Neural cell (in vitro differentiated cells): ENCODE measurements around the gene PCP4L1. TPM values are rescaled to one million over a fixed set of nuclear protein-coding genes. Genes with fewer than 3 reads are reported as not detected.

Source experiments
- H2AFZ ChIP-seq: fragments of 200-600, 300-800 bp; sonication (generic), shearing (Covaris generic); 2 replicates; pipeline ENCODE4 v1.6.0; 2014; ENCODE audit warnings: low read depth, mild to moderate bottlenecking, antibody characterized with exemption, low read length, moderate library complexity
- H3F3A ChIP-seq: fragments of 200-600 bp; shearing (Covaris generic); 2 replicates; pipeline ENCODE4 v1.6.1; 2016; ENCODE audit warnings: mild to moderate bottlenecking, moderate library complexity, mixed read lengths, antibody characterized with exemption, low read length; ENCODE audit not compliant: insufficient read depth, poor library complexity, severe bottlenecking
- H3K27ac ChIP-seq: fragments of 200-600, 300-800 bp; sonication (generic), shearing (Covaris generic); 2 replicates; pipeline ENCODE4 v1.5.1; 2014; ENCODE audit warnings: mild to moderate bottlenecking, low read length, moderate library complexity
- H3K27me3 ChIP-seq: fragments of 300-800, 200-600 bp; sonication (generic), shearing (Covaris generic); 2 replicates; pipeline ENCODE4 v1.6.0; 2014; ENCODE audit warnings: mild to moderate bottlenecking, low read depth, low read length, moderate library complexity; ENCODE audit not compliant: insufficient read depth
- H3K36me3 ChIP-seq: fragments of 300-800, 200-600 bp; sonication (generic), shearing (Covaris generic); 2 replicates; pipeline ENCODE4 v1.5.1; 2014; ENCODE audit warnings: mild to moderate bottlenecking, antibody characterized with exemption, low read length, moderate library complexity; ENCODE audit not compliant: insufficient read depth
- H3K4me2 ChIP-seq: fragments of 300-800, 200-600 bp; sonication (generic), shearing (Covaris generic); 2 replicates; pipeline ENCODE4 v1.6.0; 2014; ENCODE audit warnings: mild to moderate bottlenecking, low read length
- H3K4me3 ChIP-seq: fragments of 300-800, 200-600 bp; sonication (generic), shearing (Covaris generic); 2 replicates; pipeline ENCODE4 v1.5.1; 2014; ENCODE audit warnings: mild to moderate bottlenecking, low read length, moderate library complexity
- H3K79me2 ChIP-seq: fragments of 200-600 bp; shearing (Covaris generic); replicated peaks from 2 replicates; pipeline ENCODE4 v1.6.0; 2014; ENCODE audit warnings: mild to moderate bottlenecking, low read length, moderate library complexity; ENCODE audit not compliant: insufficient read depth
- H3K9ac ChIP-seq: fragments of 300-800, 200-600 bp; sonication (generic), shearing (Covaris generic); 2 replicates; pipeline ENCODE4 v1.6.1; 2016; ENCODE audit warnings: mild to moderate bottlenecking, low read length, mixed read lengths
- H3K9me2 ChIP-seq: fragments of 200-600 bp; shearing (Covaris generic); 2 replicates; pipeline ENCODE4 v1.6.1; 2016; ENCODE audit warnings: mild to moderate bottlenecking, low read length, mixed read lengths; ENCODE audit not compliant: insufficient read depth
- H3K9me3 ChIP-seq: fragments of 200-600, 300-800 bp; sonication (generic), shearing (Covaris generic); 2 replicates; pipeline ENCODE4 v1.6.1; 2016; ENCODE audit warnings: mild to moderate bottlenecking, mixed run types, low read length, moderate library complexity, mixed read lengths
- H4K20me1 ChIP-seq: fragments of 200-600 bp; shearing (Covaris generic); 2 replicates; pipeline ENCODE4 v1.6.1; 2016; ENCODE audit warnings: mild to moderate bottlenecking, mixed run types; ENCODE audit not compliant: insufficient read depth
- EP300 ChIP-seq: fragments of 450-650 bp; conservative IDR thresholded peaks from 2 replicates; pipeline ENCODE4 v1.6.1; 2014; ENCODE audit warnings: antibody characterized with exemption, mild to moderate bottlenecking, moderate library complexity; ENCODE audit not compliant: poor library complexity, severe bottlenecking
- EZH2 ChIP-seq: fragments of 200-600, 300-800 bp; shearing (Covaris generic), sonication (generic); IDR thresholded peaks from 2 replicates; pipeline ENCODE4 v1.6.1; 2014; ENCODE audit warnings: antibody characterized with exemption, low read length, borderline replicate concordance, mild to moderate bottlenecking; ENCODE audit not compliant: insufficient read depth, poor library complexity, severe bottlenecking
- MXI1 ChIP-seq: fragments of 450-650 bp; conservative IDR thresholded peaks from 2 replicates; pipeline ENCODE4 v1.6.1; 2014; ENCODE audit warnings: antibody characterized with exemption, mild to moderate bottlenecking; ENCODE audit not compliant: poor library complexity, severe bottlenecking
- POLR2AphosphoS5 ChIP-seq: IDR thresholded peaks from 2 replicates; pipeline ENCODE4 v1.6.1; 2012
- RAD21 ChIP-seq: fragments of 450-650 bp; conservative IDR thresholded peaks from 2 replicates; pipeline ENCODE4 v1.6.1; 2014; ENCODE audit warnings: antibody characterized with exemption, mild to moderate bottlenecking, moderate library complexity
- SMC3 ChIP-seq: fragments of 450-650 bp; conservative IDR thresholded peaks from 2 replicates; pipeline ENCODE4 v1.6.1; 2014; ENCODE audit warnings: antibody characterized with exemption, mild to moderate bottlenecking, moderate library complexity; ENCODE audit not compliant: poor library complexity
- TAF1 ChIP-seq: IDR thresholded peaks from 2 replicates; pipeline ENCODE4 v1.6.1; 2012; ENCODE audit warnings: low read depth
- polyA plus RNA-seq: library from polyadenylated mRNA; depleted of rRNA; stranded (reverse); fragments of >200 nt; gene quantifications from 2 replicates; pipeline ENCODE4 v1.2.3, GENCODE V29; 2014
- TF ChIP-seq, protein P1 (sequence below): fragments of 450-650 bp; IDR thresholded peaks from 2 replicates; pipeline ENCODE4 v1.5.1; 2014; ENCODE audit warnings: antibody characterized with exemption, mild to moderate bottlenecking, moderate library complexity; ENCODE audit not compliant: poor library complexity, severe bottlenecking
- TF ChIP-seq, protein P2 (sequence below): IDR thresholded peaks from 2 replicates; pipeline ENCODE4 v1.6.1; 2012; ENCODE audit warnings: borderline replicate concordance

PCP4L1 gene
- polyA plus RNA-seq, 1 donor from 2014 or later: 51.2 TPM

DNA sequence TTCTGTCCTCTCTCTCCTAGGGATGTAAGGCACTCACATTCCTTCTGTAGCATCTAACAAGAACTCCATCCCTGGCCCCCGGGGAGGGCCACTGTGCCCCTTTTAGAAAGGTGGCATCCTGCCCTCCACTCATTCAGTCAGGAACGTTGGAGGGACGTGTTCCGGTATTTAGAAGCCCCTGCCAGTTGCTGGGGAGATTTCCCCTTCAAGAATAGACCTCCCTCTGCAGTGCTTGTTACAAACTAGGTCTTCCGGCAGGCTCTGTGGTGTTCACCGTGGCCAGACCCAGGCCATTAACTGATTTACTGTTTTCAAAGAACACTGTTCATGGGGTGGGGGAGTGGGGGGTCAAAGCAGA is 779 bp downstream of the PCP4L1 start:
- Histone ChIP-seq H3K27ac (no peak overlapping the region), H3F3A (no peaks in the 10 kb centered on the region), H3K79me2 (no peaks in the 10 kb centered on the region), H4K20me1 (no peaks in the 10 kb centered on the region), H3K9me2 (no peaks in the 10 kb centered on the region), H3K4me3 (peak overlapping the region; percentile 80), H3K9ac (peak overlapping the region; percentile 66), H3K36me3 (no peaks in the 10 kb centered on the region), H3K9me3 (peaks cover 3% of the 10 kb centered on the region), H3K4me2 (peak overlapping the region; percentile 33), H2AFZ (peak overlapping the region; percentile 25), H3K27me3 (peaks cover 20% of the 10 kb centered on the region)
- no peak for TF ChIP-seq TAF1
- TF ChIP-seq, protein P1, sequence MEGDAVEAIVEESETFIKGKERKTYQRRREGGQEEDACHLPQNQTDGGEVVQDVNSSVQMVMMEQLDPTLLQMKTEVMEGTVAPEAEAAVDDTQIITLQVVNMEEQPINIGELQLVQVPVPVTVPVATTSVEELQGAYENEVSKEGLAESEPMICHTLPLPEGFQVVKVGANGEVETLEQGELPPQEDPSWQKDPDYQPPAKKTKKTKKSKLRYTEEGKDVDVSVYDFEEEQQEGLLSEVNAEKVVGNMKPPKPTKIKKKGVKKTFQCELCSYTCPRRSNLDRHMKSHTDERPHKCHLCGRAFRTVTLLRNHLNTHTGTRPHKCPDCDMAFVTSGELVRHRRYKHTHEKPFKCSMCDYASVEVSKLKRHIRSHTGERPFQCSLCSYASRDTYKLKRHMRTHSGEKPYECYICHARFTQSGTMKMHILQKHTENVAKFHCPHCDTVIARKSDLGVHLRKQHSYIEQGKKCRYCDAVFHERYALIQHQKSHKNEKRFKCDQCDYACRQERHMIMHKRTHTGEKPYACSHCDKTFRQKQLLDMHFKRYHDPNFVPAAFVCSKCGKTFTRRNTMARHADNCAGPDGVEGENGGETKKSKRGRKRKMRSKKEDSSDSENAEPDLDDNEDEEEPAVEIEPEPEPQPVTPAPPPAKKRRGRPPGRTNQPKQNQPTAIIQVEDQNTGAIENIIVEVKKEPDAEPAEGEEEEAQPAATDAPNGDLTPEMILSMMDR: no peak
- TF ChIP-seq MXI1: no peak
- no peak for TF ChIP-seq EZH2
- no peak for TF ChIP-seq EP300
- no peak for TF ChIP-seq RAD21
- no peak for TF ChIP-seq SMC3
- TF ChIP-seq, protein P2, sequence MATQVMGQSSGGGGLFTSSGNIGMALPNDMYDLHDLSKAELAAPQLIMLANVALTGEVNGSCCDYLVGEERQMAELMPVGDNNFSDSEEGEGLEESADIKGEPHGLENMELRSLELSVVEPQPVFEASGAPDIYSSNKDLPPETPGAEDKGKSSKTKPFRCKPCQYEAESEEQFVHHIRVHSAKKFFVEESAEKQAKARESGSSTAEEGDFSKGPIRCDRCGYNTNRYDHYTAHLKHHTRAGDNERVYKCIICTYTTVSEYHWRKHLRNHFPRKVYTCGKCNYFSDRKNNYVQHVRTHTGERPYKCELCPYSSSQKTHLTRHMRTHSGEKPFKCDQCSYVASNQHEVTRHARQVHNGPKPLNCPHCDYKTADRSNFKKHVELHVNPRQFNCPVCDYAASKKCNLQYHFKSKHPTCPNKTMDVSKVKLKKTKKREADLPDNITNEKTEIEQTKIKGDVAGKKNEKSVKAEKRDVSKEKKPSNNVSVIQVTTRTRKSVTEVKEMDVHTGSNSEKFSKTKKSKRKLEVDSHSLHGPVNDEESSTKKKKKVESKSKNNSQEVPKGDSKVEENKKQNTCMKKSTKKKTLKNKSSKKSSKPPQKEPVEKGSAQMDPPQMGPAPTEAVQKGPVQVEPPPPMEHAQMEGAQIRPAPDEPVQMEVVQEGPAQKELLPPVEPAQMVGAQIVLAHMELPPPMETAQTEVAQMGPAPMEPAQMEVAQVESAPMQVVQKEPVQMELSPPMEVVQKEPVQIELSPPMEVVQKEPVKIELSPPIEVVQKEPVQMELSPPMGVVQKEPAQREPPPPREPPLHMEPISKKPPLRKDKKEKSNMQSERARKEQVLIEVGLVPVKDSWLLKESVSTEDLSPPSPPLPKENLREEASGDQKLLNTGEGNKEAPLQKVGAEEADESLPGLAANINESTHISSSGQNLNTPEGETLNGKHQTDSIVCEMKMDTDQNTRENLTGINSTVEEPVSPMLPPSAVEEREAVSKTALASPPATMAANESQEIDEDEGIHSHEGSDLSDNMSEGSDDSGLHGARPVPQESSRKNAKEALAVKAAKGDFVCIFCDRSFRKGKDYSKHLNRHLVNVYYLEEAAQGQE: no peak
- TF ChIP-seq POLR2AphosphoS5: no peak

DNA sequence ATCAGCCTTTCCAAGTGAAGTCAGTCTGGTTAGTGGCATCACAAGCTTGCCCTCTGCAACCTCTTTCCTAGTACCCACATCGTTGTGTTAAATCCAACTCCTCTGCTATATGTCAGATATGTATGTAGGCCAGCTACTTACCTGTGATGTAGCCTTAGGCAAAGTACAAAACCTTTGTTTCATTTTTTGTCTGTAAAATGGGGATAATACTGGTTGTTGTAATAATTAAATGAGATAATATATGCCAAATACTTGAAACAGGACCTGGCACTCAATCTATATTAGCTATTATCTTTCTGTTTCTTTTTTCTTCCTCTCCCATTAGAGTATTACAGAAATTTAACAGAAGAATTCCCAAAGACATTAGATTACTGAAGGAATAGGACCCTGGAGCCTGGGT is 1.2 kb downstream of the PCP4L1 start:
- Histone ChIP-seq H3K79me2 (no peaks in the 10 kb centered on the region), H3K4me2 (peak overlapping the region; percentile 2), H3F3A (no peaks in the 10 kb centered on the region), H4K20me1 (no peaks in the 10 kb centered on the region), H2AFZ (no peak overlapping the region), H3K27ac (no peak overlapping the region), H3K9ac (no peak overlapping the region), H3K4me3 (peak overlapping the region; percentile 80), H3K36me3 (no peaks in the 10 kb centered on the region), H3K9me2 (no peaks in the 10 kb centered on the region), H3K9me3 (peaks cover 3% of the 10 kb centered on the region), H3K27me3 (peaks cover 20% of the 10 kb centered on the region)
- TF ChIP-seq, protein P2: no peak
- TF ChIP-seq EZH2 (no peak), TAF1 (no peak), EP300 (no peak), RAD21 (no peak), MXI1 (no peak)
